Ishikawa (cell line): ENCODE data around the gene RFX5.

Experiments
- CEBPB ChIP-seq: IDR thresholded peaks from 2 replicates; pipeline ENCODE4 v1.6.1; 2012
- CREB1 ChIP-seq: IDR thresholded peaks from 2 replicates; pipeline ENCODE4 v1.6.1; 2012; ENCODE audit warnings: low read depth
- EGR1 ChIP-seq: IDR thresholded peaks from 2 replicates; pipeline ENCODE4 v1.6.1; 2012
- EP300 ChIP-seq: IDR thresholded peaks from 2 replicates; pipeline ENCODE4 v1.6.1; 2012; ENCODE audit warnings: borderline replicate concordance
- FOXM1 ChIP-seq: IDR thresholded peaks from 2 replicates; pipeline ENCODE4 v1.6.1; 2012; ENCODE audit warnings: low read depth, borderline replicate concordance
- NFIC ChIP-seq: IDR thresholded peaks from 2 replicates; pipeline ENCODE4 v1.6.1; 2012
- RAD21 ChIP-seq: IDR thresholded peaks from 2 replicates; pipeline ENCODE4 v1.6.1; 2012; ENCODE audit warnings: low read depth
- TAF1 ChIP-seq: IDR thresholded peaks from 2 replicates; pipeline ENCODE4 v1.6.1; 2012; ENCODE audit warnings: low read depth, mild to moderate bottlenecking
- TCF12 ChIP-seq: IDR thresholded peaks from 2 replicates; pipeline ENCODE4 v1.6.1; 2012; ENCODE audit warnings: low read depth
- TEAD4 ChIP-seq: IDR thresholded peaks from 2 replicates; pipeline ENCODE4 v1.6.1; 2012
- YY1 ChIP-seq: IDR thresholded peaks from 2 replicates; pipeline ENCODE4 v1.6.1; 2012; ENCODE audit warnings: low read depth
- ZBTB7A ChIP-seq: IDR thresholded peaks from 2 replicates; pipeline ENCODE4 v1.6.1; 2012; ENCODE audit warnings: low read depth
- TF ChIP-seq, protein P1 (sequence below): IDR thresholded peaks from 2 replicates; pipeline ENCODE4 v1.6.1; 2012; ENCODE audit warnings: low read depth, mild to moderate bottlenecking
- TF ChIP-seq, protein P2 (sequence below): IDR thresholded peaks from 2 replicates; pipeline ENCODE4 v1.6.1; 2012
- TF ChIP-seq, protein P3 (sequence below): IDR thresholded peaks from 2 replicates; pipeline ENCODE4 v1.6.1; 2012

The RFX5 gene

DNA sequence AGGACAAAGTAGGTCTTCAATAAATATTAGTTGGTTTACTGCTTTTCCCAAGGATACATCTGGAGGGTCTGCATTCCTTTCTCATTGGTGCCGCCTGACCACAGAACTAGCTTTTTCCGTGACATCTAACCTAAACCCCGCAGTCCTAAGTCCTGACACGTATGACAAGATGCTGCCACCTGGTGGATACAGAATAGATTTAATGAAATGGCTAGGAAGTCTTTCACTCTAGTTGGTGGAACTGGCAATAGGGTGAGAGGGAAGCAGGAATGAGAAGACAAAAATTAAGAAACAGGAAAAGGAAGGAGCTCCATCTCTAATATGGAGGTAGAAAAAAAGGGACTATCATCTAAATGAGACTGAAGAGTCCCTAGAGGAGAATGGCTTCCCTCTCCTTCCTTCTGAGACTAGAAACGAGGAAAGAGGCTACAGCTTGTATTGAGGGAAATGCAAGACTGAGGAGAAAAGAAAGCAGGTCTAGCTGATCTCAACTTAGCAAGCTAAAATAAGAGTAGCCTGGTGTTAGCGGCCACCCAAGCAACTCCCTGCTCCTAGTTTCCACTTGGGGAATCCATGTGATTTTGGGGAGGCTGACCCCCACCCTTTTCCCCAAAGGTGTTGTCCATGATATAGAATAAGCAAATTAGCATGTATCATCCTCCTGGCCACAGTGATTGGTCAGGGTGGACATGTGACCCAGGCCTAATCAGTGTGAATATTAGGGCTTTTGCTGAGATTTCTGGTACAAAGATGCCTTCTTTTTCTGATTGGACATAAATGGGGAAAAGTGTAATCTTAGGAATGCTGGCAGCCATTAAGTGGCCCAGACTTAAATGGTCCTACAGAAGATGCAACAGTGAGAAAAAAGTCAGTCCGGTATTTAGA, 5.9 kb downstream of the RFX5 start:
- no peak for TF ChIP-seq NFIC
- TF ChIP-seq TCF12 = no peak
- TF ChIP-seq RAD21 = peak; percentile 84
- TF ChIP-seq FOXM1 = no peak
- no peak for TF ChIP-seq CREB1
- TF ChIP-seq, protein P1, sequence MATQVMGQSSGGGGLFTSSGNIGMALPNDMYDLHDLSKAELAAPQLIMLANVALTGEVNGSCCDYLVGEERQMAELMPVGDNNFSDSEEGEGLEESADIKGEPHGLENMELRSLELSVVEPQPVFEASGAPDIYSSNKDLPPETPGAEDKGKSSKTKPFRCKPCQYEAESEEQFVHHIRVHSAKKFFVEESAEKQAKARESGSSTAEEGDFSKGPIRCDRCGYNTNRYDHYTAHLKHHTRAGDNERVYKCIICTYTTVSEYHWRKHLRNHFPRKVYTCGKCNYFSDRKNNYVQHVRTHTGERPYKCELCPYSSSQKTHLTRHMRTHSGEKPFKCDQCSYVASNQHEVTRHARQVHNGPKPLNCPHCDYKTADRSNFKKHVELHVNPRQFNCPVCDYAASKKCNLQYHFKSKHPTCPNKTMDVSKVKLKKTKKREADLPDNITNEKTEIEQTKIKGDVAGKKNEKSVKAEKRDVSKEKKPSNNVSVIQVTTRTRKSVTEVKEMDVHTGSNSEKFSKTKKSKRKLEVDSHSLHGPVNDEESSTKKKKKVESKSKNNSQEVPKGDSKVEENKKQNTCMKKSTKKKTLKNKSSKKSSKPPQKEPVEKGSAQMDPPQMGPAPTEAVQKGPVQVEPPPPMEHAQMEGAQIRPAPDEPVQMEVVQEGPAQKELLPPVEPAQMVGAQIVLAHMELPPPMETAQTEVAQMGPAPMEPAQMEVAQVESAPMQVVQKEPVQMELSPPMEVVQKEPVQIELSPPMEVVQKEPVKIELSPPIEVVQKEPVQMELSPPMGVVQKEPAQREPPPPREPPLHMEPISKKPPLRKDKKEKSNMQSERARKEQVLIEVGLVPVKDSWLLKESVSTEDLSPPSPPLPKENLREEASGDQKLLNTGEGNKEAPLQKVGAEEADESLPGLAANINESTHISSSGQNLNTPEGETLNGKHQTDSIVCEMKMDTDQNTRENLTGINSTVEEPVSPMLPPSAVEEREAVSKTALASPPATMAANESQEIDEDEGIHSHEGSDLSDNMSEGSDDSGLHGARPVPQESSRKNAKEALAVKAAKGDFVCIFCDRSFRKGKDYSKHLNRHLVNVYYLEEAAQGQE = no peak
- TF ChIP-seq, protein P2, sequence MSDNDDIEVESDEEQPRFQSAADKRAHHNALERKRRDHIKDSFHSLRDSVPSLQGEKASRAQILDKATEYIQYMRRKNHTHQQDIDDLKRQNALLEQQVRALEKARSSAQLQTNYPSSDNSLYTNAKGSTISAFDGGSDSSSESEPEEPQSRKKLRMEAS = no peak
- no peak for TF ChIP-seq ZBTB7A
- TF ChIP-seq TEAD4 = no peak
- TF ChIP-seq CEBPB = no peak
- TF ChIP-seq EGR1 = no peak
- TF ChIP-seq, protein P3, sequence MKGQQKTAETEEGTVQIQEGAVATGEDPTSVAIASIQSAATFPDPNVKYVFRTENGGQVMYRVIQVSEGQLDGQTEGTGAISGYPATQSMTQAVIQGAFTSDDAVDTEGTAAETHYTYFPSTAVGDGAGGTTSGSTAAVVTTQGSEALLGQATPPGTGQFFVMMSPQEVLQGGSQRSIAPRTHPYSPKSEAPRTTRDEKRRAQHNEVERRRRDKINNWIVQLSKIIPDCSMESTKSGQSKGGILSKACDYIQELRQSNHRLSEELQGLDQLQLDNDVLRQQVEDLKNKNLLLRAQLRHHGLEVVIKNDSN = peak; percentile 88
- TF ChIP-seq YY1 = no peak
- no peak for TF ChIP-seq EP300
- TF ChIP-seq TAF1 = no peak

DNA sequence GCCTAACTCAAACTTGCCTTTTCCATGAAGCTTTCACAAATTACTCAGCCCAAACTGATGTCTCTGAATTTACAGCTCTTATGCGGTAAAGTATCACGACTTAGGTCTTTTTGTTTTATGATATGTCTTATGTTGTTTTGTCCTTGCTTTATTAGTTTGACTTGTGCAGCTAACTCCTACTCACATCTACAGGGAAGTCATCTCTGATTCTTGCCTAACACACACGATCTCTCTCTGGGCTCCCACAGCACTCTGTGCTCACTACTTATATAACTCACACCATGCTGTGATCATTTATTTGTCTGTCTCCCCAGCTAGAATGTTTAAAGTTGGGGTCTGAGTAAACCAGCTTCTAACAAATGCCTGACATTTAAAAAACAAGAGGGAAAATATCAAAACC, 10.5 kb downstream of the RFX5 start:
- TF ChIP-seq ZBTB7A (no peak), NFIC (no peak), CEBPB (no peak), EP300 (no peak), CREB1 (no peak), YY1 (no peak), RAD21 (no peak), EGR1 (no peak), TEAD4 (no peak), TCF12 (no peak), TAF1 (no peak)
- TF ChIP-seq, protein P3 = no peak
- TF ChIP-seq, protein P2 = no peak
- TF ChIP-seq, protein P1 = no peak

DNA sequence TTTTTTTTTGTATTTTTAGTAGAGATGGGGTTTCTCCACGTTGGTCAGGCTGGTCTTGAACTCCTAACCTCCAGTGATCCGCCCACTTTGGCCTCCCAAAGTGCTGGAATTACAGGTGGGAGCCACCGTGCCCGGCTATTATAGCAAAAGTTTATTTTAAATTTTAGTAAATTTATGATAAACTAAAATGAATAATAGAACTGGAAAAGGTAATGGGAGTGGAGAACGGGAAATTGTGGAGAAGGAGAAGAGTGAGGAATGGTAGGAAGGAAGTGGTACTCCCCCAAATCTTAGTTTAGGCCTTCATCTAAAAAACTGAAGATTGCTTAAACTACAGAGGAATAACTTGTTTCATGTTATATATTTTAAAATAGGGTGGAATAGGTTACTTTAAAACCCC, 12.2 kb downstream of the RFX5 start:
- TF ChIP-seq NFIC (no peak), TCF12 (no peak), CEBPB (no peak), ZBTB7A (no peak), TAF1 (no peak), FOXM1 (no peak), EGR1 (no peak), RAD21 (no peak), YY1 (no peak), TEAD4 (no peak), CREB1 (no peak), EP300 (no peak)
- TF ChIP-seq, protein P3 = no peak
- TF ChIP-seq, protein P2 = no peak
- TF ChIP-seq, protein P1 = no peak
